Kidney (tissue), 14 donors: Measurements from ENCODE around the gene PTPRG. TPM values are rescaled to one million over a fixed set of nuclear protein-coding genes. Genes with fewer than 3 reads are reported as not detected.

Experiments
- DNase-seq, 5 donors: peaks; one replicate each; pipeline ENCODE4 v3.0.0-alpha.2; 2013 to 2020
- FAIRE-seq: peaks from 2 replicates; lab custom pipeline; 2012; peaks lifted over from hg19 to GRCh38; lab: Jason Lieb, UNC
- H3K27ac ChIP-seq, 2 donors: one replicate each; pipeline ENCODE4 v1.7.0; 2013; ENCODE audit warnings: low read depth in 2 of 2, low read length in 2 of 2, inconsistent platforms in 1 of 2
- H3K27me3 ChIP-seq: one replicate; pipeline ENCODE4 v1.7.1; 2013; ENCODE audit warnings: low read length, inconsistent platforms; ENCODE audit not compliant: control insufficient read depth, insufficient read depth
- H3K36me3 ChIP-seq, 3 donors: one replicate each; pipeline versions ENCODE4 v1.7.0 to v1.7.1; 2013; ENCODE audit warnings: low read length in 3 of 3, control low read depth in 1 of 3, inconsistent platforms in 1 of 3; ENCODE audit not compliant: insufficient read depth in 3 of 3, control insufficient read depth in 2 of 3
- H3K4me1 ChIP-seq, 3 donors: one replicate each; pipeline versions ENCODE4 v1.7.0 to v1.7.1; 2013; ENCODE audit warnings: low read length in 3 of 3, inconsistent platforms in 1 of 3, low read depth in 1 of 3; ENCODE audit not compliant: control insufficient read depth in 2 of 3, insufficient read depth in 2 of 3
- H3K4me3 ChIP-seq, 3 donors: one replicate each; pipeline versions ENCODE4 v1.7.0 to v1.8.1; 2013; ENCODE audit warnings: low read length in 3 of 3, control low read depth in 1 of 3, inconsistent platforms in 1 of 3
- H3K9ac ChIP-seq, 3 donors: one replicate each; pipeline versions ENCODE4 v1.7.0 to v1.7.1; 2013; ENCODE audit warnings: low read length in 3 of 3, control low read depth in 1 of 3, inconsistent platforms in 1 of 3
- H3K9me3 ChIP-seq, 3 donors: one replicate each; pipeline versions ENCODE4 v1.7.0 to v1.7.1; 2013; ENCODE audit warnings: low read length in 3 of 3, control low read depth in 1 of 3, inconsistent platforms in 1 of 3; ENCODE audit not compliant: control insufficient read depth in 2 of 3, insufficient read depth in 1 of 3
- intact Hi-C: fragments of 100-400 bp; cut with DNase I; formaldehyde crosslinking; loops from one replicate; pipeline ENCODE4 v1.11.1; 2022
- polyA plus RNA-seq: library from polyadenylated mRNA; stranded (reverse); fragments of 350-450 nt; fragmentation: Illumina TruSeq; extraction: RNeasy Lipid Tissue Mini Kit (QIAGEN cat#74804); gene quantifications from one replicate; pipeline ENCODE4 v1.2.3, GENCODE V29; 2014; ENCODE audit warnings: low read depth, low replicate concordance; ENCODE audit not compliant: insufficient read depth
- total RNA-seq: library from RNA; stranded (reverse); fragmentation: NEBNext Ultra II Directional; extraction: Animal tissue kit (Norgen Biotek cat#: 25700); gene quantifications from one replicate; pipeline ENCODE4 v1.2.1, GENCODE V29; 2021
- TF ChIP-seq, protein P1 (sequence below): IDR thresholded peaks from 3 replicates; pipeline ENCODE4 v1.5.1; 2012; ENCODE audit warnings: mild to moderate bottlenecking, moderate library complexity, borderline replicate concordance; ENCODE audit not compliant: insufficient read depth; ENCODE audit errors: extremely low read depth
- donor health status: control.
- donor health status: control.
- donor health status: control.
- donor health status: control.
- donor health status: control.
- donor health status: DM: yes; HTN: yes; CAD: no.
- donor health status: Normal renal cell carcinoma (clear cell type).

Gene PTPRG
- total and polyA plus RNA-seq, 2 donors from 2014 or later, result 9.2 to 154 TPM

GRCh38 chr3:62193586-62194345 lies 632.4 kb downstream of the PTPRG start:
- H3K4me3 ChIP-seq, result no peak overlapping the region
- H3K27ac ChIP-seq, result no peak overlapping the region
- intact Hi-C loops, result no loop called here
- H3K9me3 ChIP-seq, result no peaks in the 10 kb centered on the region
- peaks cover 0 to 24% (median 9%) of the 10 kb centered on the region in 3 donors for H3K36me3 ChIP-seq
- TF ChIP-seq, protein P1, sequence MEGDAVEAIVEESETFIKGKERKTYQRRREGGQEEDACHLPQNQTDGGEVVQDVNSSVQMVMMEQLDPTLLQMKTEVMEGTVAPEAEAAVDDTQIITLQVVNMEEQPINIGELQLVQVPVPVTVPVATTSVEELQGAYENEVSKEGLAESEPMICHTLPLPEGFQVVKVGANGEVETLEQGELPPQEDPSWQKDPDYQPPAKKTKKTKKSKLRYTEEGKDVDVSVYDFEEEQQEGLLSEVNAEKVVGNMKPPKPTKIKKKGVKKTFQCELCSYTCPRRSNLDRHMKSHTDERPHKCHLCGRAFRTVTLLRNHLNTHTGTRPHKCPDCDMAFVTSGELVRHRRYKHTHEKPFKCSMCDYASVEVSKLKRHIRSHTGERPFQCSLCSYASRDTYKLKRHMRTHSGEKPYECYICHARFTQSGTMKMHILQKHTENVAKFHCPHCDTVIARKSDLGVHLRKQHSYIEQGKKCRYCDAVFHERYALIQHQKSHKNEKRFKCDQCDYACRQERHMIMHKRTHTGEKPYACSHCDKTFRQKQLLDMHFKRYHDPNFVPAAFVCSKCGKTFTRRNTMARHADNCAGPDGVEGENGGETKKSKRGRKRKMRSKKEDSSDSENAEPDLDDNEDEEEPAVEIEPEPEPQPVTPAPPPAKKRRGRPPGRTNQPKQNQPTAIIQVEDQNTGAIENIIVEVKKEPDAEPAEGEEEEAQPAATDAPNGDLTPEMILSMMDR, result no peak
- no peaks in the 10 kb centered on the region for H3K27me3 ChIP-seq
- DNase-seq, result no peak
- peaks cover 0 to 5% (median 0%) of the 10 kb centered on the region in 3 donors for H3K4me1 ChIP-seq
- FAIRE-seq, result no peak
- no peak overlapping the region for H3K9ac ChIP-seq

DNA sequence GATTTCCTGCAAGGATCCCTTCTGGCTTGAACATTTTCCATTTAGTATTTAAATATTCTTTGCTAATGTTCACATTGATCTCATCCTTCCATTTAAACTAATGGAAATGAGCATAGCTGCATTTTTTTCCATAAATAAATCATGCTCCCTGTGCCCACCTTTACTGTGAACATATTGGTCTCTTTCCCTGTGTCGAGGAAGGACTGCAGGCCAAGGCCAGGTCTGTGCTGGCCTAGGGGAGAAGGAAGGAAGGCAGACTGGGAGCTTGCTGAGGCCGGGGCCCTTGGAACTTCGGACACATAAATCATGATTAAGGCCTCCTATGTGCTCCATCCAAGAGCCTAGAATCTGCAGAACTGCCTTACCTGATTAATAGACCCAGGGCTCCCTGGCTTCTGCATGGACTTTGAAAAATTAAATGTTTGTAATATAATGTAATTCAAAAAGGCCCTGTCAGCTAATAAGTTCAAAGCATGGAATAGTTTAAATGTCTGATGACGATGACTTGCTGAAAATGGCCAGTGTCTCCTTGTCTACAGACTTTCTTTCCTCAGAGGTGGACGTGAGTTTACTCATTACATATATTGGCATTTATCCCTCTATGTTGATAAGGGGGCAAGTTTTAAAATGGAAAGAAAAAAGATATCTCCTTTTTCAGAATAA lies 636.1 kb downstream of the PTPRG start:
- TF ChIP-seq, protein P1, result no peak
- FAIRE-seq, result no peak

GRCh38 chr3:62199126-62199525 lies 637.8 kb downstream of the PTPRG start:
- FAIRE-seq, result no peak
- intact Hi-C loops, result no loop called here

More for the DNA sequence above, 636.1 kb downstream of the PTPRG start:
- no peaks in the 10 kb centered on the region for H3K27me3 ChIP-seq
- H3K4me3 ChIP-seq, result no peak overlapping the region
- H3K9me3 ChIP-seq, result no peaks in the 10 kb centered on the region
- no peak overlapping the region for H3K27ac ChIP-seq
- intact Hi-C loops, result no loop called here
- no peak for DNase-seq
- H3K4me1 ChIP-seq, result no peaks in the 10 kb centered on the region
- no peak overlapping the region for H3K9ac ChIP-seq
- H3K36me3 ChIP-seq, result peaks cover 0 to 20% (median 6%) of the 10 kb centered on the region in 3 donors

More at GRCh38 chr3:62199126-62199525, 637.8 kb downstream of the PTPRG start:
- H3K4me3 ChIP-seq, result no peak overlapping the region
- no peak for DNase-seq
- H3K9ac ChIP-seq, result no peak overlapping the region
- no peaks in the 10 kb centered on the region for H3K9me3 ChIP-seq
- no peaks in the 10 kb centered on the region for H3K27me3 ChIP-seq
- H3K4me1 ChIP-seq, result no peaks in the 10 kb centered on the region
- peaks cover 0 to 28% (median 9%) of the 10 kb centered on the region in 3 donors for H3K36me3 ChIP-seq
- TF ChIP-seq, protein P1, result no peak
- no peak overlapping the region for H3K27ac ChIP-seq
